Sciatic nerve (tissue), 2 donors: Measurements from ENCODE around the gene CREB5. TPM values are rescaled to one million over a fixed set of nuclear protein-coding genes. Genes with fewer than 3 reads are reported as not detected.

Experiments
- ATAC-seq: fragments of 200-7000 bp; cut with Tn5 transposase; one replicate; pipeline ENCODE4 v1.9.1; 2020; ENCODE audit warnings: mild to moderate bottlenecking, moderate library complexity
- DNase-seq: peaks from one replicate; pipeline ENCODE4 v3.0.0-alpha.2; 2020; ENCODE audit warnings: low spot score
- intact Hi-C: fragments of 100-400 bp; cut with DNase I; formaldehyde crosslinking; loops from one replicate; pipeline ENCODE4 v1.14.2; 2022
- total RNA-seq: library from RNA; stranded (reverse); fragmentation: NEBNext Ultra II Directional; extraction: Animal tissue kit (Norgen Biotek cat#: 25700); gene quantifications from one replicate; pipeline ENCODE4 v1.2.1, GENCODE V29; 2021
- donor health status: DM: no; HTN: no; CAD: no.
- donor health status: DM: no; HTN: no; CAD: no.

The CREB5 gene
- total RNA-seq, 1 donor from 2014 or later, result 20.1 TPM

- ATAC-seq, result no peak
- intact Hi-C loops, result no loop called here
Measured at GRCh38 chr7:28498636-28499035, 86.3 kb downstream of the CREB5 start.

GRCh38 chr7:28500138-28500537, 87.8 kb downstream of the CREB5 start:
- intact Hi-C loops, result no loop called here
- ATAC-seq (no peak), DNase-seq (no peak)

More at GRCh38 chr7:28498636-28499035, 86.3 kb downstream of the CREB5 start:
- DNase-seq, result no peak

GRCh38 chr7:28502408-28502807, 90.1 kb downstream of the CREB5 start:
- intact Hi-C loops, result no loop called here
- ATAC-seq (no peak), DNase-seq (no peak)

DNA sequence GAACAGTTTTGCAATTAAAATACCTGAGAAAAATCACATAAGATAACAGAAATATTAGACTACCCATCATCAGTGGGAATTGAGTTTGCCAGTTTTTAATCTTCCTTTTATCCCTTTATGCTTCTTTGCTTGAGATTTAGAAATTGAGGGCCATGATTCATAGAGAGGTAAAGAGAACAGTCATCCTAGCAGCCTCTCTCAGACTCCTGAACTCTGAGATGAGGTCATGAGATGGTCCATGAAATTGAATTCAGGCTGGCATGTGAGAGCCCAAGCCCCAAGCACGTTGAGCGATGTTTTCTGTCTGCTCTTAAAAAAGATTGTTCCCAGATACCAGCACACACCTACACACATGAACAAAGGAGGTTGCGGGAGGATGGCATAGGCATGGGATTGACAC, 91.1 kb downstream of the CREB5 start:
- no peak for DNase-seq
- intact Hi-C loops, result no loop called here
- no peak for ATAC-seq

- intact Hi-C loops, result no loop called here
- DNase-seq (no peak), ATAC-seq (no peak)
Measured at GRCh38 chr7:28505014-28505413, 92.7 kb downstream of the CREB5 start.

GRCh38 chr7:28505867-28506266, 93.5 kb downstream of the CREB5 start:
- no peak for DNase-seq
- no peak for ATAC-seq
- intact Hi-C loops, result no loop called here

DNA sequence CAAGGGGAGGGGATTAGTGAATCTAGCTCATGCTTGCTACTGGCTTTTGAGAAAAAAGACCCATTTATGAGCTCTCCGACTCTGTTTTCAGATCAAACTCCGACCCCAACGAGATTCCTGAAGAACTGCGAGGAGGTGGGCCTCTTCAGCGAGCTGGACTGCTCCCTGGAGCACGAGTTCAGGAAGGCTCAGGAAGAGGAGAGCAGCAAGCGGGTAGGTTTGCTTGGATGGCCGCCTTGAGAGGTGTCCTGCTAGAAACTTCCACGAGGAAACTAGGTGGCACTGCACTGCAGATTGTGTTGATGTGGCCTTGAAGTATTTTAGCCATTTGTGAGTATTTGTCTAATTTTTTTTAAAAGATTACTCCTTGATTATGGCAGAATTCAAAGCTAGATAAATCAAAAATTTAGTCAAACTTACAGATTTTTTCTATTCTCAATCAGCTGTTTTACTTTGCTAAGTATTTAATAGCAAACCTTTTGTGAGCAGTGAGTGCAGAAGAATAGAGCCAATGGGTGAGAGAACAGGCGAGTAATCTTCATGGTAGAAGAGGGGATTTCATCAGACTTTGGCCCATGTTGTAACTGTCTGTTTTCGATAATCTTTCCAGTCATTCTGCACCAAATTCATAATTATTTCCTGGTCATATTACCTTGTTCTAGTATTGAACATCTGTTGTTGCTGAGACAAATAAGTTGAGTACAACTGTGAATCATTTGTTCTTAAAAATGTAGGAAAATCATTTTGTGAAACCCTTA, 95.4 kb downstream of the CREB5 start:
- intact Hi-C loops, result no loop called here
- no peak for DNase-seq
- ATAC-seq, result peak; percentile 65

GRCh38 chr7:28509251-28510025, 97.1 kb downstream of the CREB5 start:
- intact Hi-C loops, result no loop called here
- ATAC-seq, result peak; percentile 66

DNA sequence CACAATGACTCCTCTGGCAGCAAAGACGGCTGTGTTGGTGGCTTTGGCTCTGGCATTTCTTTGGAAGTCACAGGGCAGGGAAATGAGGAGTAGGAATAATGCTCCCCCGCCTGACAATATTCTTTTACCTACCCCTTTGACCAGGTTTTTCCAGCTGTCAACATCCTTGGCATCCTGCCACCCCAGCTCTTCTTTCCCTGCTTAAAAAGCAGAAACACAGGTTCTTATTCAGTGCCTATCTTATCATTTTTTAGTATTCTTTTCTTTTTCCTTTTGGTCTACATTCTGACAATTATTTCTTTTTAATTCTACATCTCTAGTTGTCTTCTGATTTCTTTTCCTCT, 97.7 kb downstream of the CREB5 start:
- ATAC-seq, result peak; percentile 36
- intact Hi-C loops, result no loop called here
- no peak for DNase-seq

More at GRCh38 chr7:28509251-28510025, 97.1 kb downstream of the CREB5 start:
- no peak for DNase-seq

GRCh38 chr7:28512668-28513440, 100.5 kb downstream of the CREB5 start:
- no peak for ATAC-seq
- intact Hi-C loops, result no loop called here
- DNase-seq, result no peak

- DNase-seq (no peak), ATAC-seq (peak; percentile 67)
- intact Hi-C loops, result no loop called here
Measured at GRCh38 chr7:28516390-28517172, 104.3 kb downstream of the CREB5 start.

DNA sequence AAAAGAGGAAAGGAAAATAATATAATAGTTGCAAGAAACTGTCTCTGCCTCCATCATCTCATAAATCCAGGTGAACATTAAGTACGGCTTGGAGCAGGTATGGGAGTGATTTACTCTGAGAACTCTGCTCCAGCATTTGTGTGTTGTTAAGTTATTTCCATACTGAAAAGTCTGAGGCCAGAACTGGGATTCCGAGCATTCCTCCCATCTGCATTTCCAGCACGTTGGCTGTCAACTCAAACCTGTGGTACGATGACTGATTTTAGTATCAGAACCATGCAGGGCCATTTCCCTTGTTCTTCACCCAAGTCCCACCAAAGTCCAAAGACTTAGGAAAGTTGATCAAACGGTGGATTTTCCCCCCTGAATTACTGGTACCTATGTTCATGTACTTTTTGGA, 104.9 kb downstream of the CREB5 start:
- ATAC-seq (no peak), DNase-seq (no peak)
- intact Hi-C loops, result no loop called here

- intact Hi-C loops, result no loop called here
- ATAC-seq, result no peak
- no peak for DNase-seq
Measured at GRCh38 chr7:28517606-28518005, 105.3 kb downstream of the CREB5 start.

- intact Hi-C loops, result no loop called here
- DNase-seq, result no peak
- peak; percentile 53 for ATAC-seq
Measured at GRCh38 chr7:28520074-28521015, 108.0 kb downstream of the CREB5 start.

DNA sequence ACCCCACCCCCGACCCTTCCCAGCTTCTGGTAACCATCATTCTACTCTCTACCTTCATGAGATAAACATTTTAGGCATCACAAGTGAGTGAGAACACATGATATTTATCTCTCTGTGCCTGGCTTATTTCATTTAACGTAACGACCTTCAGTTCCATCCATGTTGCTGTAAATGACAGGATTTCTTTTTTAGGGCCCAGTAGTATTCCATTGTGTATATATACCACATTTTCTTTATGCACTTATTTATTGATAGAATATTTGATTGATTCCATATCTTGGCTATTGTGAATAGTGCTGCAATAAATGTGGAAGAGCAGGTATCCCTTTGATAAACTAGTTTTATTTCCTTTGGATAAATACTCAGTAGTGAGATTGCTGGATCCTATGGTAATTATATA, 112.7 kb downstream of the CREB5 start:
- ATAC-seq, result no peak
- intact Hi-C loops, result no loop called here

GRCh38 chr7:28528899-28529298, 116.6 kb downstream of the CREB5 start:
- intact Hi-C loops, result no loop called here
- DNase-seq (no peak), ATAC-seq (no peak)

More for the DNA sequence above, 112.7 kb downstream of the CREB5 start:
- no peak for DNase-seq

- DNase-seq, result no peak
- ATAC-seq, result no peak
- intact Hi-C loops, result no loop called here
Measured at GRCh38 chr7:28529755-28530154, 117.4 kb downstream of the CREB5 start.
